ENCODE results near the gene DTNB.
"Not testable (repeated sequence)": the region's sequence is repeated elsewhere in the genome, so short reads cannot be mapped to it uniquely, and the experiment has no call there.

DTNB gene

DNA sequence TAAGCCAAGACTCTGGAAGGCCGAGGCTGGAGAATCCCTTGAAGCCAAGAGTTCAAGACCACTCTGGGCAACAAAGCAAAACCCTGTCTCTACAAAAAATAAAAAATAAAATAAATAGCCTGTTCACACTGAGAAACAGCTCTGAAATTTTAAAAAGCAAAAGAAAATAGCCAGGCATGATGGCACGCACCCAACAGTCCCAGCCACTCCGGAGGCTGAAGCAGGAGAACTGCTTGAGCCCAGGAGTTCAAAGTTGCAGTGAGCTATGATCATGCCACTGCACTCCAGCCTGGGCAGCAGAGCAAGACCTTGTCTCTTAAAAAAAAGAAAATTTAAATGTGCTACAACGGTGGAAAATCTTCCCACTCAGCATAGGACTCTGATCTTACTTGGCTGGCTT is 52.7 kb downstream of the DTNB start:
- DNase-seq: no peak

DNA sequence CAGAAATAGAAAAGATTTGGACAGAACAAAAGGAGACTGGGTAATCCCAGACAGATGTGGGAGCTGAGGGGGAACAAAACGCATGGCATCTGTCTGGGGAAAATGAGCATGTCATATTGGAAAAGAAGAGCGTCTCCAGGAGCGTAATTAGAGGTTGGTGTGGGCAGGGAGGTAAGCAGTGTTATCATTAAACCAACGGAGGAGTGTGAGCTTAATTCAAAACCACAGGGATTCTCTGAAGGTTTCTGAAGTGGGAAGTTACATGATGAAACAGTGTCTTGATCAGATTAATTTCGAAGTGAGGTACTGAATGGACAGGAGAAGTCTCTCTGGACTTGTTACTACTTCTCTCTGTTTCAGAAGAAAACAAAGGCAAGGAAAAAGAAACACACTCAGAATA is 53.3 kb downstream of the DTNB start:
- DNase-seq: peak; percentile 80

DNA sequence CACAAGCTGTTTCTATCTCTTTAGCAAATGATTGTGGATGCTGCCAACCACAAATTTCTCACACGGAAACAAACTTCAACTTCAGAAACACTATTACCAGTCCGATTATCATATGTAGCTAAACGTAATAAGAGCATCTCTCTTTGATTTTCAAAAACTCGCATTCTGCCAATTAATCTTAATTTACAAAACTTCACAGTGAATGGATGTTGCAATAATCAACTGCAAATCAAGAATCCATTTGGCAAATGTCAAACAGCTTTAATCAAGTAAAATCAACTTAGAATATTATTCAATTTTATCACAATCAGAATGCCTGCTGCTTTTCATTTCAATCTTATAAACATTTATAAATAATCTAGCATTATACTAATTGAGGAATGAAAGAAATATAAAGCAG is 54.2 kb downstream of the DTNB start:
- no peak for DNase-seq

DNA sequence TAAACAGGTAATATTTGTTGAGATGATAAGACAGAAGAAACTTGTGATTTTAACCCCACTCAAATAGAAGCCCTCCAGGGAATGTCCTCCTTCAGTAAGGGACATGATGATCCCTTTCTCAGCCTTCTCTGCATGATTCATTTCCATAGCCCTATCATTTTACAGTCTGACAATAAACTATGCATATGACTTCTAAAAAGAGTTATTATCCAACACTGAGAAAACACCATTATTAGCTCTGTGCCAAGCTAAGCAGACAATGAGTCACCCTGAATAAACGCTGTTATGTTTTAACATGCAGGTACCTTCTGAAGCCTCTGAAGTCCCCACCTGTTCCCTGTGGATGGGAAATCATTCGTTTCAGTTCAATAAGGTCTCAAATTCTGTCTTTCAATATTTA is 54.7 kb downstream of the DTNB start:
- DNase-seq: no peak

DNA sequence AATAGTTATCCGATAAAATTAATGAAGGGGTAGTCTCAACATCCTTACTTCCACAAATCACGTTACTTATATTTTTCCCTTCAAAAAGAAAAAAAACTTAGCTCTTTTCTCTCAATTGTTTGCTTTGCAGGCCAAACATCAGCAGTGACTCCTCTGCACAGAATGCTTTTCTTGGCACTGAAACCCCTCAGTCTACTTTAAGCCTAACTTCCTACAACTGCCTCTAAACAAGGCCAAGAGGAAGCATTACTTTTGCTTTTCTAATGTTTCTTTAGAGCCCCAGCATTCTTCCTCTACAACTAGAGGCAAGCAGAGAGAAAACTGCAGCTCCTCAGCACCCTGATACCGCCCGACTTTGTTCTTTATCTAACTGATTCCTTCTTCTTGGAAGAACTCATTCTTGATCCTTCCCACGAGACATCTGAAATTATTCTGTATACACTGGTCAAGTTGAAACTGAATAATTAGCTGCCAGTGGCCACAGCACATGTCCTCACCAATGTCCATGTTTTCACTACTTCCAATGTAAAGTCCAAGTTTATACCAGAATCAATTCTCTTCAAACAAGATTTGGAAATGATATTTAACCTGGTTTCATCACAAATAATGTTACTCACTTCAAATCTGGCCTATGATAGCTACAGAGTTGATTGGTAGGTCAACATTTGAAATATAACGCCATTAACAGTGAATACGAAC is 55.3 kb downstream of the DTNB start:
- DNase-seq: no peak

DNA sequence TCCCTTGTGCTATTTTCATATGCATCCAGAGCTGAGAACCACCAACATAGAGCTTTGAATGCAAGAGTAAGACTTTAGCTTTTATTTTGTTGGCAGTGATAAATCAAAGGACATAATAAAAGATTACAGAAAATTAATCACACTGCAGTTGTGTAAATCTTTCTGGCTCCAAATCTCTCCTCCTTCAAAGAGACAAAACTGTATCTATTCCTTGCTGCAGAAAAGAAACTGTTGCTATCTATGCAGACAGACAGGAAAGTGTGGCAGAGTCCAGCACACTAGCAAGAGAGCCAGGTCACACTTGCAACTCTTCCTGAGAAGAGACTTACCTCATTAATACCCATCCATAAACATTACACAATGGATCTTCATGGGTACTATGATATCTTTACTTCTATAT is 57.5 kb downstream of the DTNB start:
- no peak for DNase-seq

DNA sequence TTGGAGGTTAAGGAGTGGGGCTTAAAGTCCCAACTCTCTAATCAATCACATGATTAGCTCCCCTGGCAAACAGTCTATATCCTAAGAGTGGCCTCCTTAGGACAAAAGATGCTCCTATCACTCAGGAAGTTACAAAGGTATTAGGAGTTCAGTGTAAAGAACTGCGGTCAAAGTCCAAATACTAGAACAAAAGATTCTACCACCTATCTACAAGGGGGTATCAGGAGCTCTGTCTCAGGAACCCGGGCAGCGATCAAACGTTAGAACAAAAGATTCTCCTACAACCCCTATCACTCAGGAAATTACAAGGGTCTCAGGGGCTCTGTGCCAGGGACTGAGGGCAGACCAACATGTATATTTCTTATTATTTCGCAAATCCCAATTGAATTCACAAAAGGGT is 58.0 kb downstream of the DTNB start:
- DNase-seq: no peak

DNA sequence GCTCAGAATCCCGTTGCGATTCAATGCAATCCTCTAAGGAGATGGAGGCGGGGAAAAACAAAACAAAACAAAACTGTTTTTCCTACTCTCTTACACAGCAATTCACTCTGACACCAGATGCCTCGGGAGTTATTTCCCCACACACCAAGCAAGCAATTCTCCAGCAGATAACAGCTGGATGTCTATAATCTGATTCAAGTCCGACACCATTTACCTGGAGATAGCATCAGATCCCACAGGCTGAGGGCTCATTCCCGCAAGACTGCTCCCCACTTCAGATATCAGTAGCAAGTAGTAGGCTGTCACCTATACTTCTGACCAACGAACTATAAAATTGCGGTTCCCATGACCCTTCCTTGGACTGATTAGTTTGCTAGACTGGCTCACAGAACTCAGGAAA is 58.7 kb downstream of the DTNB start:
- no peak for DNase-seq

DNA sequence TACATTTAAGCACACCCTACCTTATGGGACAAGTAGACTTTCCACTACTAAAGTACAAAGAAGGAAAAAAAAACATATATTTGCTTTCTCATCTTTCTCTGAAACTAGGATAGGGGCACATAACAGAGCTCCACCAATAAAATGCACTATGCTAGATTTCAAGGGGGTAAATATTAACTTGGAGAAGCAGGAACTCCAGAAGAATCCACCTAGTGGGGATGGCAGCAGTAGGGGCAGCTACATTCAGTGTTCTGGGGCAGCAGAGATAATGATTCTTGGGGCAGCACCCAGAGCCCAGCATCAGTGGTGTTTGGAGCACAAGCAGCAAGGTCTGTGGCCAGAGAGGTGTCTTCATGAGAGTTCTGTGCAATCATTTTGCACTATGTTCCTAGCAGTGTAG is 64.7 kb downstream of the DTNB start:
- no peak for DNase-seq

DNA sequence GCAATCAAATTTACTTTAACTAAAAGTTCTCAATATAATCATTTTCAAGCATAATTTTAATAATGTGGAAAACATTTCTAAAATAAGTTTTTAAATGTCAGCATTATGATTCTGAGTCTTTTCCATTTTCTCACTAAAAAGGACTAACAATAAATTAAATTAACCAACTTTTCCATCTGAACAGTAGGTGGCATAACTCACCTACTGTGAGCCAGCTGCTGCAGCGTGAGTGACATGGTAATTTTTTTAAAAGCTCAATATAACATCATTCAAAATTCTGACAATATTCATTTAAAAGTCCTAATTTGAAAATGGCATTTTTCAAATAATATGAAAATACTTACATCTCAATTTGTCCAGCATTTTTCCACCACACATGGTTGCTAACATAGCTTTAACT is 66.5 kb downstream of the DTNB start:
- peak; percentile 56 for DNase-seq

DNA sequence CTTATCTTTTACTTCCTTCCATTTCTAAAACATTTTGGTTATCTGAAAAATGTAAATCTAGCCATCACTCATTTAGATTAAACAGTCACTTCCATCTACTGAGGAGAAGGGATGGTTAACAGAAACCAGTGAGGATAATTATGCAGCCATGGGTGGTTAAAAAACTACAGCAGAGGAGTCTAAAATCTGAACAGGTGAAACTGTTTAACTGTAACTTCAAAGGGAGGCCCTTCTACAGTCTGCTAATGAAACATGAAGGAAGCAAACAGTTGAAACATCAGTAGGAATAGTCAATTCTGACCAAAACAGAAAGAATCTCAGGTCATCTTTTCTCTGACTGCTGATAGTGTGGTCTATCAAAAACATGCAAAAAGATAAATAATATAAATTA is 71.0 kb downstream of the DTNB start:
- no peak for DNase-seq

DNA sequence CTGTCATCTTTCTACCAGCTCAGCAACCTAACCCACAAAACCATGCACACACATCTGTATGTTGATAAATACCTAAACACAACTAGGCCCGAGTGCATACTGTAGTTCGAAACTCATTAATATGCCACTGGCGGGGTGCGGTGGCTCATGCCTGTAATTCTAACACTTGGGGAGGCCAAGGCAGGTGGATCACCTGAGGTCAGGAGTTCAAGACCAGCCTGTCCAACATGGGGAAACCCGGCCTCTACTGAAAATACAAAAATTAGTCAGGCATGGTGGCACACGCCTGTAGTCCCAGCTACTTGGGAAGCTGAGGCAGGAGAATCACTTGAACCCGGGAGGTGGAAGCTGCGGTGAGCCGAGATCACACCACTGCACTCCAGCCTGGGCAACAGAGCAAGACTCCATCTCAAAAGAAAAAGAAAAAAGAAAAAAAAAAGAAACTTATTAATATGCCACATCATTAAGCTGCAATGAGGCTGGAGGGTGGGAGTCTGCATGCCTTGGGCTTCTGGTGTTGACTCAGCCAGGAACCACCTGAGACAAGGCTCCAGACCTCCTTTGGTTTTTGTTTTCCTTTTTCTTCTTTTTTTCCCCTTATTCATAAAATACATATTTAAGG is 71.6 kb downstream of the DTNB start:
- DNase-seq: not testable (repeated sequence)

DNA sequence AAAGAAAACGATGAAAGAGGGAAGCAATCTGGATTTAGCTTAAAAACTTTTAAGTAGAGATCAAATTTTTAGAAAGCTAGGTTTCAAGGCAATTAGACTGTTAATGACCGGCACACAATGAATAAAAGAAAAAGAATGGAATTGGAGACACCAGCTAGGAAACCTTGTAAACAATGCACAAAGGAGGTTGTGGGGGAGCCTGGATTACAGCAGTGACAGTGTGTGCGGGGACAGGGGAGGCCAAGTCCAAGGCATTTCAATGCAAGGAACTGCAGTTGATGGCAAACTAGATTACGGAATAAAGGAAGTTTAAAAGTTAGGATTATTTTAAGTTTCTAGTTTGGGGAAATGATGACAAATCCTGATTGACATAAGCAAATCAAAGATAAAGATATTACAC is 74.5 kb downstream of the DTNB start:
- no peak for DNase-seq

DNA sequence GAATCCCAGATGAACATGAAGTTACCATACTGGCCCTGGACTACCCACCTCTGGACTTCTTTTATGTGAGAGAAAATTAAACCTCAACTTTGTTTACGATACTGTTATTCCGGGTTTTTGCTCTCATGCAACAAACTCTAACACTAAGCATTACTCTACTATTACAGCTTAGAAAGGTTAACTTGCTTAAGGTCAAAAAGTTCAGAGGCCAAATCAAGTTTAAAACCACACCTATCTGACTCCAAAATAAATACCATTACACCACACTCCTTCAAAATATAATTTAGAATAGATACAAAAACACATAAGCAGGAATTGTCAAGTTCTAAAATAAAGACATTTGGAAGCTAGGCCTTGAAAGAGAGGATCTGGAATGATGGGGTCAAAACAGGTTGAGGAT is 75.0 kb downstream of the DTNB start:
- no peak for DNase-seq

DNA sequence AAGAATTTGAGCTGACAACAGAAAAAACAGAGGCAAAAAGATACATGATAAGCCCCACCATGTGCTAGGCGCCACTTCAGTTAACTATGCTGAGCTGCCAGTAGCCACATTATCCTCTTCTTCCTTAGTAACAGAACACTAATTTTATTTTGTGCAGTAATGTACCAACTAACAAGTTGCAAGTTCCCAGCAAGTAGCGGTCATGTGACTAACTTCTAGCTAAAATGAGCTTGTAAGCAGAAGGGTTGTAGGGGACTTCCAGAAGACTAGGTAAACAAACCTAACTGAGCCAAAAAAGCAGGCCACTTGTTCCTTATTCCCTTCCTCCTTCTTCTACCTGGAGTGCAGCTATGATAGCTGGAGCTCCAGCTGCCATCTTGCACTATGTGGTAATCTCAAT is 75.5 kb downstream of the DTNB start:
- DNase-seq: no peak

DNA sequence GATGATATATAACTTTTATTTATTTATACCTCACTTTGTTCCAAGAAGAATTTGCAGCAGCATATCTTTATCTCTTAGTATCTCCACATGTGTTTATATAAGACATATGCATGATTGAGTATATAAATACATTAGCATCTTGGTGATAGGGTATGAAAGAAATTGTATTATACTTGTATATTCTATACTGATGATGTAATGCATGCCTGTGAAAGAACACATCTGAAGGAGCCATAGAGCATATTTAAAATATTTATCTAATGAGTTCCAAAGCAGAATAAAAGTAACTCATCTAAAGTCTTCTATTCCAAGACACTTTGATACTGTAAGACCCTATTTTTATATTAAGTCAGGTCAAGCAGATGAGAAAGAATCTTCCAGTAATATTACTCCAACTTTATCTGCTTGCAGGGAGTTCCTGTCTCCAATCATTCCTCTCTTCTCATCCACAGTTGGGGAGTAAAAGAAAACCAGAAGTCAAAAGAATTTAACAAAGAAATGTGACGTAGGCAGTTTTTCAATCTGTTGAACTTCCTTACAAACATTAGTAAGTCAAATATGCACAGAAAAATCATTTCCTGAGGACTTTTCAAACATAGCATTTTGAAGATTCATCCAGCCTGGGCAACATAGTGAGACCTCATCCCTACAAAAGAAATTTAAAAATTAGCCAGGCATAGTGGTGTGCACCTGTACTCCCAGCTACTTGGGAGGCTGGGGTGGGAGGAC is 76.7 kb downstream of the DTNB start:
- no peak for DNase-seq

DNA sequence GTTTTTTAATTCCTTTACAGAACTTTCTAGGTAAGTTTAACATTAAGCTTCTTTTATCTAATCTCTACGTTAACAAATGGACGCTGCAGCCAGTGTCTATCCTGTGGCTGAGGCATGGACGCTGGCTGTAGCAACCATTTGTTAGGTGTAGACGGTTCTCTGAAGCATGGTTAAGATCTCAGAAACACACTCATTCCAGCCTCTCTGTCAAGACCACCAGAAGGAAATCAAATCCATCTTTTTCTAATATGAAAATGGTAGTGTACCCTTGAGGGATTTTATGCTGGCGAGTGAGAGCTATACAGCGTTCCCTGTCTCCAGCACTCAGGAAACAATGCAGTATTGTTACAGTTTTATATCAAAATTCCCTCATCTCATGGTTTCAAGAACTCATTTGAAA is 78.0 kb downstream of the DTNB start:
- no peak for DNase-seq

DNA sequence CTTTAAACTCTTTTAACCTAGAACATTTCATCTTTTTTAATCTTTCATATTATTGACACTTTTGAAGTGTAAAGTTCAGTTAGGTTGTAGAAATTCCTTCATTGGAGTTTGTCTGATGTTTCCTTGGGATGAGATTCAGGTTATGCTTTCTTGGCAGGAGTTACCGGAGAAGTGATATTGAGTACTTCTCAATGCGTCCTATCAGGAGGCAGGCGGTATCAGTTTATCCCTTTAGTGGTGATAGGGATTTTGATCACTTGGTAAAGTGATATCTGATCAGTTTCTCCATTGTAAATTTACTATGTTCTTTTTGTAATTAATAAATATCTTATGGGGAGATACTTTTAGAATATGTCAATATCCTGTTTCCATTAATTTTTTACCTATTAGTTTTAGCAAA is 78.4 kb downstream of the DTNB start:
- no peak for DNase-seq

DNA sequence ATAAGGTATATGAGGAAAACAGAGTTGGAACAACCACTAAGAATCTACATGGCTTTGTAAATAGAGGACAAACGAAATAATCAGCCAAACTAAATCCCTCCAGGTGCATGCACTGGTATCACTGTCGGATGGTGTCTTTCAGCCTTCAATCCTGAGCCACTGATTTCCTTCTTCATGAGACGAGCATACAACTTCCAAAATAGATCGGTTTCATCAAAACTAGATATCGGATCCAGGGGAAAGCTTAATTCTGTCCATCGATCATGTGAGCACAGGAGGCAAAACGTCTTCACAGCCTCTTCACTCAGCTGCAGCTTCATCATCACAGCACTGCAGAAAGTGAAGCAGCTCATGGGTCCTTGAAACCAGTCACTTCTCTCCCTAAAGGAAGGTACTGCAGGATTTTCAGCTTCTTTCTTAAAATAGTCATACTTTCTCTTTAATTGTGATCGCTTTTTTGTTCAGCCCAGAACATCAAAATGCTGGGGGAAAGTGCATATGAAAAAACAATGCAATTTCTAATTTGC is 80.5 kb downstream of the DTNB start:
- DNase-seq: peak; percentile 34

DNA sequence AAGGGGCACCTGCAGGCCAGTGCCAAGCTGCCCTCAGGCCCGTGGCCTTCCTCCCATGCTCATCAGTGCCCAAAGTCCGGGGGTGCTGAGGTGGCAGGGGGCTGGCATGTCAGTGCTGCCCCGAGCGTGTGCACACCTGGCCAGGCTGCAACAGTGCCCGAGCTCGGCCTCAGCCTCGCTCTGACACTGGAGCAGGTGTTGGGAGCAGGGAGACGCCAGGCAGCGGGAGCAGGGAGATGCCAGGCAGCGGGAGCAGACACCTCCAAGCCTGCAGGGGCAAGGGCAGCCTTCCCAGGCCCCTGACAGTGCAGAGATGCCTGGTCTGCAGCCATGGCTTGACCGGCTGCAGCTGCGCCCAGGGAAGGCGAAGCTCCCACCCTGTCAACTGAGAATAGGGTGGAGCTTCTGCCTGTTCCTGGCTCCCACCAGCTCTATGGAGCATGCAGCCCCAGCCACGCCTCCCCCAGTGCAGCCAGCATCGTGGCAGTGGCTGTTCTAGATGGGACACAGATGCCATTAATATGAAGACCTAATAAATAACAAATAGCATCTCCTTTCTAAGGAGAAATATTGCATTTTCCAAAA is 82.4 kb downstream of the DTNB start:
- no peak for DNase-seq

DNA sequence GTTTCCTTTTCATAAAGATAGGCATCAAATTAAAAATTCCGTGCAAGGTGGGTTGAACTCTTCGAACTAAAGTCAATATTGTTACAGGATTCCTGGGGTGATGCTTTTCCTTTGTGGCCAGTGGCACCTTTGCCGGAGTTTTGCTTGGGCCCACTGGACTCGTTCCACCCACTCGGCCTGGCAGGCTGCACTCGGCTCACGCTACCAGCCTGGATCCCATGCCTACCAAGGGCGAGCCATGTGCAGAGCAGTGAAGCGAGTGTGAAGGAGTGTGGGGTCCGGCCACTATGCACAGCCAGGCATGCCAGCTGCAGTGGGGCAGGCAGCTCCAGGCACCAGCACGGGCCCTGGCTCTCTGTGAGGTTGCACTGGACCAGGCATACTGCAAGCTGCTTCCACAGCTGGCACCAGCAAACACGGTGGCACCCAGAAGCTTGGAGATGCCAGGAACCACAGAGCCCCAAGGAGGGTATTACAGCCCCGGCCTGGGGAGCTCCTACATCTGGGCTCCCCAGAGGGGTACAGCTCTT is 83.6 kb downstream of the DTNB start:
- no peak for DNase-seq

DNA sequence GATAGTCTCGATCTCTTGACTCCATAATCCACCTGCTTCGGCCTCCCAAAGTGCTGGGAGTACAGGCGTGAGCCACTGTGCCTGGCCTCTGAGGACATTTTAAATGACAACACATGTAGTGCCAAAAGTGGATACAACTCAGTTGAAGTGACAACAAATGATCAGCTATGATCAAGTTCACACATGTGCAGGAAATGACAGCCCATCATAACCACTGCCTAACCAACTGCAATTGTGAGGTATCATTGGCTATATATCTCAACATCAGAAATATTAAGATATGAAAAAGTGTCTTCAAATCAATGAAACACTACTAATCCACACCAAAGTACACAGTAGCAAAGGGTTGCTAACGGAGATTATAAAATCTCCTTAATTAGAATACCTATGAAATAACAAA is 84.8 kb downstream of the DTNB start:
- DNase-seq: no peak

DNA sequence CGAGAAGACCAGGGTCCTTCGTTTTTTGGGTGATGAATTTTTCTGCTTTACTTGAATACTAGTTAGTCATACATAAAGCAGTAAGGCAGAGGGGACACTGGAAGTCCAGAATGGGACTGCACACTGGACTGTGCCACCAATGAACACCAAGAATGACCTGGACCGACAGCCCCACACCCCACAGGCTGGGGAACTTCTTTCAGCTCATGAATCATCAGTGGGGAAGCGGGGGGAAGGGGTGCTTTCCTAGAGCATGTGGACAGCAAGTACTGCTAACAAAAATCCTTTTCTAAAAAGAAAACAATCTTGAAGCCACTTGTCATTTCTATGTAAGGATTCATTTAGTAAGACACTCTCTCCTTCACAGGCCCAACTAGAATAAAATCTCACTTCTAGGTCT is 86.0 kb downstream of the DTNB start:
- DNase-seq: no peak

DNA sequence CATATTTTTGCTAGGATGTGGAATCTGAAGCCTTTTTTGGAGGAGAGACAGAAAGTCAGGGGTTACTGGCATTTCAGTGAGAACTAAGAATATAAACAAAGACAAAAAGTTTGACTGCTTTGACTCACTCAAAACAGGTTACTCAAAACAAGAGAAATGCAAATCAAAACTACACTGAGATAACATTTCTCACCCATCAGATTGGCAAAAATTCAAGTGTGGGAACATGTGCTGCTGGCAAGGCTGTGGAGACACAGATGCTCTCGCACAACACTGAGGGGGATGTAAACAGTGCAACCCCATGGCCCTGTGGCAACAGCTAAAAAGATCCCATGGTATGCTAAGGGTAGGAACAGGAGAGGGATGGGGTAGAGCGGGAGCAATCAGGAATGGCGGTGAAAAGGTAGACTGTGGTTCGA is 86.6 kb downstream of the DTNB start:
- no peak for DNase-seq
